Hepatocyte (in vitro differentiated cells): Measurements from ENCODE around the gene GRK4.

Experiments used
- EZH2 ChIP-seq: fragments of 200-600 bp; sonication (generic); IDR thresholded peaks from 2 replicates; pipeline ENCODE4 v1.6.1; 2016; ENCODE audit warnings: antibody characterized with exemption, mild to moderate bottlenecking, borderline replicate concordance
- TF ChIP-seq, protein P1 (sequence below): fragments of 200-600 bp; sonication (generic); IDR thresholded peaks from 2 replicates; pipeline ENCODE4 v1.5.1; 2016; ENCODE audit warnings: antibody characterized with exemption, mild to moderate bottlenecking; ENCODE audit not compliant: poor library complexity

GRCh38 chr4:2915789-2916188, 47.6 kb upstream of the GRK4 start:
- no peak for TF ChIP-seq EZH2
- TF ChIP-seq, protein P1, sequence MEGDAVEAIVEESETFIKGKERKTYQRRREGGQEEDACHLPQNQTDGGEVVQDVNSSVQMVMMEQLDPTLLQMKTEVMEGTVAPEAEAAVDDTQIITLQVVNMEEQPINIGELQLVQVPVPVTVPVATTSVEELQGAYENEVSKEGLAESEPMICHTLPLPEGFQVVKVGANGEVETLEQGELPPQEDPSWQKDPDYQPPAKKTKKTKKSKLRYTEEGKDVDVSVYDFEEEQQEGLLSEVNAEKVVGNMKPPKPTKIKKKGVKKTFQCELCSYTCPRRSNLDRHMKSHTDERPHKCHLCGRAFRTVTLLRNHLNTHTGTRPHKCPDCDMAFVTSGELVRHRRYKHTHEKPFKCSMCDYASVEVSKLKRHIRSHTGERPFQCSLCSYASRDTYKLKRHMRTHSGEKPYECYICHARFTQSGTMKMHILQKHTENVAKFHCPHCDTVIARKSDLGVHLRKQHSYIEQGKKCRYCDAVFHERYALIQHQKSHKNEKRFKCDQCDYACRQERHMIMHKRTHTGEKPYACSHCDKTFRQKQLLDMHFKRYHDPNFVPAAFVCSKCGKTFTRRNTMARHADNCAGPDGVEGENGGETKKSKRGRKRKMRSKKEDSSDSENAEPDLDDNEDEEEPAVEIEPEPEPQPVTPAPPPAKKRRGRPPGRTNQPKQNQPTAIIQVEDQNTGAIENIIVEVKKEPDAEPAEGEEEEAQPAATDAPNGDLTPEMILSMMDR: no peak
